DOHH2 (cell line): ENCODE results near the gene SYT7.

Source experiments
- CTCF ChIP-seq: fragments of 200-600 bp; sonication (generic); IDR thresholded peaks from one replicate; pipeline ENCODE4 v1.5.1; 2014; ENCODE audit warnings: antibody characterized with exemption, mild to moderate bottlenecking, low read depth, low read length; ENCODE audit not compliant: poor library complexity, severe bottlenecking
- EZH2phosphoT487 ChIP-seq: fragments of 200-600 bp; sonication (generic); IDR thresholded peaks from 2 replicates; pipeline ENCODE4 v1.6.1; 2017; ENCODE audit warnings: borderline replicate concordance, mild to moderate bottlenecking, antibody characterized with exemption, low read length, moderate library complexity, mixed read lengths

GRCh38 chr11:61567286-61568061 is 13.4 kb downstream of the SYT7 start:
- TF ChIP-seq CTCF (peak; percentile 53), EZH2phosphoT487 (no peak)
